GM12891 (cell line): ENCODE results near the gene GALNT3.

Source experiments
- PAX5 ChIP-seq: IDR thresholded peaks from 2 replicates; pipeline ENCODE4 v1.6.1; 2011; ENCODE audit warnings: low read length, moderate library complexity, mild to moderate bottlenecking; ENCODE audit not compliant: insufficient read depth, severe bottlenecking
- POLR2A ChIP-seq: IDR thresholded peaks from 2 replicates; pipeline ENCODE4 v1.6.1; 2011; ENCODE audit warnings: low read depth, low read length, control low read depth
- POLR2AphosphoS5 ChIP-seq: IDR thresholded peaks from 2 replicates; pipeline ENCODE4 v1.6.1; 2011; ENCODE audit warnings: low read depth, low read length, control low read depth
- POU2F2 ChIP-seq: IDR thresholded peaks from 2 replicates; pipeline ENCODE4 v1.6.1; 2011; ENCODE audit warnings: low read depth, mild to moderate bottlenecking, control low read depth, low read length, moderate library complexity
- SPI1 ChIP-seq: IDR thresholded peaks from 2 replicates; pipeline ENCODE4 v1.6.1; 2011; ENCODE audit warnings: low read depth, low read length, control low read depth
- TAF1 ChIP-seq: IDR thresholded peaks from 2 replicates; pipeline ENCODE4 v1.6.1; 2011; ENCODE audit warnings: low read depth, low read length, control low read depth

DNA sequence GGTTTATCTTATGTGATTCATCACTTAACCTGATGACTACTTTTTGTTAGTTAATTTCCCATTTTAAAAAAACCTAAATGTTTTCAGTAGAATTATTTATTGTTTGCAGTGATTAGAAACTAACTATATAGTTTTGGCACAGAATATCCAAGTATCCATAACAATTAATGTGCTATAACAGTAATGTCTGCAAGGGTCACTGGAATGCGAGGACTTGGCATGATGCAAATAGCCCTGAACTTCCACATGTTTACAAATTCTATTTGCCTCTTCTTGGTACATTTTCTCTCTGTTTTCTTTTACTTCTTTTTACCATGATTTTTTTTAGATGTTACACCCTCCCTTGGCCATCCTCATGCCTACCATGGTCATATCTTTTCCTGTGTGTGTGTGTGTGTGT lies 49.3 kb upstream of the GALNT3 start:
- no peak for TF ChIP-seq SPI1
- TF ChIP-seq POLR2AphosphoS5: no peak
- TF ChIP-seq TAF1: no peak
- TF ChIP-seq POLR2A: no peak
- no peak for TF ChIP-seq PAX5
- TF ChIP-seq POU2F2: no peak
